PC-3 (cell line): ENCODE results near the gene ARL2BP.

Source experiments
- EZH2 ChIP-seq: fragments of 300-600 bp; sonication (generic); IDR thresholded peaks from one replicate; pipeline ENCODE4 v1.6.1; 2017; ENCODE audit warnings: antibody characterized with exemption, mild to moderate bottlenecking, low read length; ENCODE audit not compliant: unreplicated experiment
- EZH2phosphoT487 ChIP-seq: fragments of 300-600 bp; sonication (generic); IDR thresholded peaks from 2 replicates; pipeline ENCODE4 v1.6.1; 2018; ENCODE audit warnings: mild to moderate bottlenecking, antibody characterized with exemption, low read length, borderline replicate concordance
- TF ChIP-seq, protein P1 (sequence below): fragments of 300-600 bp; sonication (generic); conservative IDR thresholded peaks from 2 replicates; pipeline ENCODE4 v1.5.1; 2017; ENCODE audit warnings: antibody characterized with exemption, low read depth, mild to moderate bottlenecking, low read length

DNA sequence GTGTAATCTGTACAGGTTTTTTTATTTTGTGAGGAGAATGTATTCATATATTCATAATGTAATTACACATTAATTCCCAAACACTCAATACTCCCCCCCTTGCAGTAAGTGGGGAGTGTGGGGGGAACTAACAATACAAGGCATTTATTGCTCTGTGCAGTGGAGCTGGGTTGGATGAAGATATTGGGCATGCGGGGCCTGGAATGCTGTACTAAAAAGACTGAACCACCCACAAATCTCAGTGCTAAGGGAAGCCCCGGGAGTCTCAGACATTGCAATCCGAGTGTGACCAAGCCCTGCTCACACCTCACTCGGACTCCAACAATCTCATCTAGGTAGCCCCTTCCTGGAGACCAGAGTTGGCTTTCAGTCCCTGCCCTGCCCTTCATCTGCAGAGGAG lies 33.4 kb downstream of the ARL2BP start:
- TF ChIP-seq, protein P1, sequence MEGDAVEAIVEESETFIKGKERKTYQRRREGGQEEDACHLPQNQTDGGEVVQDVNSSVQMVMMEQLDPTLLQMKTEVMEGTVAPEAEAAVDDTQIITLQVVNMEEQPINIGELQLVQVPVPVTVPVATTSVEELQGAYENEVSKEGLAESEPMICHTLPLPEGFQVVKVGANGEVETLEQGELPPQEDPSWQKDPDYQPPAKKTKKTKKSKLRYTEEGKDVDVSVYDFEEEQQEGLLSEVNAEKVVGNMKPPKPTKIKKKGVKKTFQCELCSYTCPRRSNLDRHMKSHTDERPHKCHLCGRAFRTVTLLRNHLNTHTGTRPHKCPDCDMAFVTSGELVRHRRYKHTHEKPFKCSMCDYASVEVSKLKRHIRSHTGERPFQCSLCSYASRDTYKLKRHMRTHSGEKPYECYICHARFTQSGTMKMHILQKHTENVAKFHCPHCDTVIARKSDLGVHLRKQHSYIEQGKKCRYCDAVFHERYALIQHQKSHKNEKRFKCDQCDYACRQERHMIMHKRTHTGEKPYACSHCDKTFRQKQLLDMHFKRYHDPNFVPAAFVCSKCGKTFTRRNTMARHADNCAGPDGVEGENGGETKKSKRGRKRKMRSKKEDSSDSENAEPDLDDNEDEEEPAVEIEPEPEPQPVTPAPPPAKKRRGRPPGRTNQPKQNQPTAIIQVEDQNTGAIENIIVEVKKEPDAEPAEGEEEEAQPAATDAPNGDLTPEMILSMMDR: no peak
- TF ChIP-seq EZH2 (no peak), EZH2phosphoT487 (no peak)
